OCI-LY1 (cell line): ENCODE measurements around the gene TMEM140.
"Not testable (repeated sequence)": the region's sequence is repeated elsewhere in the genome, so short reads cannot be mapped to it uniquely, and the experiment has no call there.

ENCODE experiments used
- EZH2 ChIP-seq: fragments of 200-600 bp; sonication (generic), shearing (Covaris generic); IDR thresholded peaks from 2 replicates; pipeline ENCODE4 v1.8.0; 2017; ENCODE audit warnings: borderline replicate concordance, mixed run types, mild to moderate bottlenecking, antibody characterized with exemption, low read length, moderate library complexity, mixed read lengths
- TF ChIP-seq, protein P1 (sequence below): fragments of 200-600 bp; sonication (generic), shearing (Covaris generic); IDR thresholded peaks from 2 replicates; pipeline ENCODE4 v1.5.1; 2017; ENCODE audit warnings: mild to moderate bottlenecking, antibody characterized with exemption, low read length, moderate library complexity, mixed read lengths

DNA sequence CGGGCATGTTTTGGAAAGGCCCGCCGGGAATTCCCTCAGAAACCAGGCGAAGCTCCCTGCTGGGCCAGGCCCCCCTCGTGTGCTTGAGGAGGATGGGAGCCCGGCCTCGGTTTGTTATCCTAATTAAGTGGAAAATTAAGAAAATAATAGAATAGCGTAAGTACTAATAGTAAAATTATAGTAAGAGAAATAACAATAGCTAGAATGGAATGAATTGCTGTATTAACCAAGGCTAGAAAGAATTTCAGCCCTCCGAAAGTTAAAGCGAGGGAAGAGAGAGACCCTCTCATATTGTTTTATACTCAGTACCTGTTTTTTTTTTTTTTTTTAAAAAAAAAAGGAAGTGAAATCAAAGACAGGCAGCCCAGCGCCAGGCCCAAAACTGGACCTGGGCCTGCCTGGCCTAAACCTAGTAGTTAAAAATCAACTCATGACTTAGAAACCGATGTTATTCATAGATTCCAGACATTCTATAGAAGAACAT is 23.2 kb downstream of the TMEM140 start:
- not testable (repeated sequence) for TF ChIP-seq EZH2
- TF ChIP-seq, protein P1, sequence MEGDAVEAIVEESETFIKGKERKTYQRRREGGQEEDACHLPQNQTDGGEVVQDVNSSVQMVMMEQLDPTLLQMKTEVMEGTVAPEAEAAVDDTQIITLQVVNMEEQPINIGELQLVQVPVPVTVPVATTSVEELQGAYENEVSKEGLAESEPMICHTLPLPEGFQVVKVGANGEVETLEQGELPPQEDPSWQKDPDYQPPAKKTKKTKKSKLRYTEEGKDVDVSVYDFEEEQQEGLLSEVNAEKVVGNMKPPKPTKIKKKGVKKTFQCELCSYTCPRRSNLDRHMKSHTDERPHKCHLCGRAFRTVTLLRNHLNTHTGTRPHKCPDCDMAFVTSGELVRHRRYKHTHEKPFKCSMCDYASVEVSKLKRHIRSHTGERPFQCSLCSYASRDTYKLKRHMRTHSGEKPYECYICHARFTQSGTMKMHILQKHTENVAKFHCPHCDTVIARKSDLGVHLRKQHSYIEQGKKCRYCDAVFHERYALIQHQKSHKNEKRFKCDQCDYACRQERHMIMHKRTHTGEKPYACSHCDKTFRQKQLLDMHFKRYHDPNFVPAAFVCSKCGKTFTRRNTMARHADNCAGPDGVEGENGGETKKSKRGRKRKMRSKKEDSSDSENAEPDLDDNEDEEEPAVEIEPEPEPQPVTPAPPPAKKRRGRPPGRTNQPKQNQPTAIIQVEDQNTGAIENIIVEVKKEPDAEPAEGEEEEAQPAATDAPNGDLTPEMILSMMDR = not testable (repeated sequence)
